ENCODE results near the gene ACR. TPM values are rescaled to one million over a fixed set of nuclear protein-coding genes. Genes with fewer than 3 reads are reported as not detected.
A peak's percentile ranks its signal among the peaks of the same experiment; 100 is the strongest.

Gene ACR
- total and polyA plus RNA-seq, 8 donors, result 0.27 to 1.4 (median 0.56) TPM; not detected in 1

GRCh38 chr22:50717709-50718351 lies 20.2 kb upstream of the ACR start:
- no peak overlapping the region for H3K27ac ChIP-seq
- TF ChIP-seq CTCF (IDR thresholded peaks at IDR 0.05), result no peak
- peaks cover 0 to 20% of the 10 kb centered on the region in 2 donors for H3K36me3 ChIP-seq
- peaks cover 4 to 32% of the 10 kb centered on the region in 2 donors for H3K27me3 ChIP-seq
- ATAC-seq (no peak), DNase-seq (peak in 1 of 4 donors; percentile 58)
- peaks cover 0 to under 1% of the 10 kb centered on the region in 2 donors for H3K4me1 ChIP-seq
- no peak overlapping the region for H3K4me3 ChIP-seq
- no peaks in the 10 kb centered on the region for H3K9me3 ChIP-seq
- intact Hi-C loops (cut with DNase I), result no loop called here

- intact Hi-C loops (cut with DNase I), result no loop called here
Observed at GRCh38 chr22:50718352-50718709, 19.7 kb upstream of the ACR start.

GRCh38 chr22:50719814-50720300 lies 18.1 kb upstream of the ACR start:
- no peak for TF ChIP-seq CTCF (IDR thresholded peaks at IDR 0.05)
- Histone ChIP-seq H3K4me3 (no peak overlapping the region), H3K4me1 (no peaks in the 10 kb centered on the region), H3K27ac (no peak overlapping the region), H3K27me3 (peaks cover 4 to 32% of the 10 kb centered on the region in 2 donors), H3K9me3 (no peaks in the 10 kb centered on the region), H3K36me3 (peaks cover 0 to 20% of the 10 kb centered on the region in 2 donors)
- intact Hi-C loops (cut with DNase I), result no loop called here
- no peak for DNase-seq
- ATAC-seq, result no peak

More at GRCh38 chr22:50718352-50718709, 19.7 kb upstream of the ACR start:
- Histone ChIP-seq H3K27ac (no peak overlapping the region), H3K9me3 (no peaks in the 10 kb centered on the region), H3K36me3 (peaks cover 0 to 20% of the 10 kb centered on the region in 2 donors), H3K4me3 (no peak overlapping the region), H3K4me1 (no peaks in the 10 kb centered on the region), H3K27me3 (peaks cover 4 to 32% of the 10 kb centered on the region in 2 donors)
- TF ChIP-seq CTCF (IDR thresholded peaks at IDR 0.05), result no peak
- DNase-seq (peak in 1 of 4 donors; percentile 24), ATAC-seq (no peak)

GRCh38 chr22:50720301-50721256 lies 17.4 kb upstream of the ACR start:
- DNase-seq, result peak in 1 of 4 donors; percentile 77
- H3K36me3 ChIP-seq, result peaks cover 0 to 27% of the 10 kb centered on the region in 2 donors
- no peak for TF ChIP-seq CTCF (IDR thresholded peaks at IDR 0.05)

More at GRCh38 chr22:50720301-50721256, 17.4 kb upstream of the ACR start:
- Histone ChIP-seq H3K27ac (no peak overlapping the region), H3K4me3 (no peak overlapping the region), H3K4me1 (no peaks in the 10 kb centered on the region), H3K27me3 (peaks cover 4 to 32% of the 10 kb centered on the region in 2 donors), H3K9me3 (no peaks in the 10 kb centered on the region)
- ATAC-seq, result no peak
- intact Hi-C loops (cut with DNase I), result no loop called here
